Ramos (cell line): Measurements from ENCODE around the gene GRIK3.

Source experiments
- in situ Hi-C: fragments of 300-500 bp; cut with MboI; formaldehyde crosslinking; loops from one replicate; pipeline ENCODE4 v1.14.3; 2022; ENCODE audit warnings: low sequenced_read_pairs; ENCODE audit not compliant: unreplicated experiment

GRIK3 gene

GRCh38 chr1:36866169-36866814 is 168.0 kb downstream of the GRIK3 start:
- in situ Hi-C loops = no loop called here

GRCh38 chr1:36865602-36865900 is 168.8 kb downstream of the GRIK3 start:
- in situ Hi-C loops = no loop called here

DNA sequence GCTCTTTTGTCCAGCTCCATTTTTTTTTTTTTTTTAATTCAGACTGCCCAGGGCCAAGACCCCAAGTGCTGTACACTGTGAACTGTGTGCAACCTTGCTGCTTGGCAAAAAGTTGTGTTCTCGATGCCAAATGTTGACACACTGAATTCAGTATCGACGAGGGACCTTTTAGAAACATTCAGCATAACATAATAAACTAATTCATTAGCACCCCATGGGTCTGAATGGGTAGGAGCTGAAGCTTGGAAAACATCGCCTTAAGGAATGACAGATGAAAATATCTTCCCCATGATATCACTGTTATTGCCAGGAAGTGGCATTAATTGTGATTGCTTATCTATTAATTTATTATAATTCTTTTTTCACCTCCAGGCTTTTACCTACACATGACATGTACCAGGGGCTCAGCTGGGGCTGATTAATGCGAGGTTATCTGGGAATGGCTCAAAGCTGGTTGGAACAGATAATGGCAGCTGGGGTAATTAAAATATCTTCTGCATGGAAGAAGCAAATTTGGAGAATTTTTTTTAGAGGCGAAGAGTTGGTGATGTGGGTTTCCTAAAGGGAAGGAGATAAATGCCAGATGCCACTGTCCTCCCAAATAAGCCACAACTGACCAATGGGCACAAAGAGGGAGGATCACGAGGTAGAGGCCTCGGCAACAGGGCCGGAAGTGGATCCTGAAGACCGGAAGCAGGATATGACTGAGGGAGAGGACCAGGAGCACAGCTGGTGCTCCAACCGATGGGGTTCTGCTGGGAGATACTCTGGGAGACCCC is 169.3 kb downstream of the GRIK3 start:
- in situ Hi-C loops = no loop called here

GRCh38 chr1:36864182-36864822 is 170.0 kb downstream of the GRIK3 start:
- in situ Hi-C loops = no loop called here

- in situ Hi-C loops = no loop called here
Observed at GRCh38 chr1:36863500-36863899, 170.8 kb downstream of the GRIK3 start.

GRCh38 chr1:36863061-36863460 is 171.3 kb downstream of the GRIK3 start:
- in situ Hi-C loops = no loop called here

- in situ Hi-C loops = no loop called here
Observed at GRCh38 chr1:36861375-36861774, 172.9 kb downstream of the GRIK3 start.

GRCh38 chr1:36859926-36860325 is 174.4 kb downstream of the GRIK3 start:
- in situ Hi-C loops = no loop called here

DNA sequence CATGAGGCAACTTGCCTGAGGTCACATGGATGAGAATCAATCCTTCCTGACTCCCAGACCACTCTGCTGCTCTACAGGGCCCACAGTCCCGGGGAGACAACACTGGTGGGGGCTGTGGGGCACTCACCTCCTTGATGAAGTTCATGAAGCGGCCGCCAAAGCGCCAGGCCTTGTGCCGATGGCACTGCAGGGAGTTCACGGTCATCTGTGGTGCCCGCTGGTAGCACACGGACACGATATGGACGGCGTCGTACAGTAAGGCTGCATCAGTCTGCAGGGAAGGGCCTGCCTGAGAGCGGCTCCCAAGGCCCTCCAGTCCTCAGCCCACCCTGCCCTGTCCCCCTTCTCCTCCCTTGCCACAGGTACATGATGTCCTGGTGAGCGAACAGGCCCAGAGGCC is 175.3 kb downstream of the GRIK3 start:
- in situ Hi-C loops = no loop called here

GRCh38 chr1:36858553-36858952 is 175.8 kb downstream of the GRIK3 start:
- in situ Hi-C loops = no loop called here

GRCh38 chr1:36857754-36858153 is 176.6 kb downstream of the GRIK3 start:
- in situ Hi-C loops = no loop called here

DNA sequence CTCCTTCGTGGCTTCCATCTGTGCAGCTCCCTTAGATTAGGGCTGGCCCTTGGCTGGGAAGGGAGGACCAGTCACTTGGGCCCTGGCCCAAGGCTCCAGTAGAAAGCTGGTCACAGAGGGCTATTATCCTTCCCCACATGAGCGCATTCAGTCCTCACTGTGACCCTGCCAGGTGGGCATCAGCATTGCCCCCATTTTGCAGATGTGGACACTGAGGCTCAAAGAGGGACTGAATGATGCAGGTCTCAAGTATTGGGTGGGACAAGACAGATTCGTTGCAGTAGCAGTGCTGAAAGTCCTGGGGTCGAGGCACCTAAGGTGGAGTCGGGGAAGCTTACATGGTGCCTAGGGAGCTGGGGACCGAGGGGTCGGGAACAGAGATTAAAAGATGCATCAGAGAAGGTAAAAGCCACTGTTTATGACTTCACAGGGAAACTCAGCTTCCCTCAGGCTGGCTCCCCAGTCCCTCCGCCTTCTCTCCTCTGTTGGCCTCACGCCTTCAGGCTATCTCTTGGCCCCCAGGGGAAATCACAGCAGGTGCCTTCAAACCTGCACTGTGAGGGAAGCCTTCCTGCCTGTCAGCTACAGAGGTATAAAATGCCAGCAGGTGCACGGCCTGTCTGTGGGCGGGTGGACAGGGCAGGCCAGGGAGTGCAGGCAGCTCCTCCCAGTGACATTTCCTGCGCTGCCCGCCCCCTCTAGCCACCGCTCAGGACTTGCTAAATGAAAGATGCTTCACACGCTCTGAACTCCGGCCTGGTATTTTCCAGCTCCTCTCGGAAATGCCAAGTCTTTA is 178.4 kb downstream of the GRIK3 start:
- in situ Hi-C loops = no loop called here

GRCh38 chr1:36853638-36854037 is 180.7 kb downstream of the GRIK3 start:
- in situ Hi-C loops = no loop called here

DNA sequence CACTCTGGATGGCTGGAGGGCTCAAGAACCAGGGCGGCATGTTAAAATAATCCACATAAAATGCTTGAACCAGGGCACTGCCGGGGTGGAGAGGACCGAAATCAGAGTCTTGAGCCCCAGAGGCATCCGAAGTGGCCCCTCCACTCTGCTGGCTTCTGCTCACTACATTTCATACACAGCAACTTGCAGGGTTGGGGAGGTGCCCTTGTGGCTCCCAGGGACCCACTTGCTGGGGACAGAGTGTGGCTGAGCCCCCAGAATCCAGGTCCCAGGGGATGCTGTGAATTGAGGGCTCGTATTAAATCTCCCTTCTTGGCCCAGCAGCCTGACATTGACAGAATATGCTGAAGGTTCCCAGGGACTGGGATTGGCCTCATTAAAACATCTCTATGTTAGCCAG is 181.7 kb downstream of the GRIK3 start:
- in situ Hi-C loops = no loop called here

DNA sequence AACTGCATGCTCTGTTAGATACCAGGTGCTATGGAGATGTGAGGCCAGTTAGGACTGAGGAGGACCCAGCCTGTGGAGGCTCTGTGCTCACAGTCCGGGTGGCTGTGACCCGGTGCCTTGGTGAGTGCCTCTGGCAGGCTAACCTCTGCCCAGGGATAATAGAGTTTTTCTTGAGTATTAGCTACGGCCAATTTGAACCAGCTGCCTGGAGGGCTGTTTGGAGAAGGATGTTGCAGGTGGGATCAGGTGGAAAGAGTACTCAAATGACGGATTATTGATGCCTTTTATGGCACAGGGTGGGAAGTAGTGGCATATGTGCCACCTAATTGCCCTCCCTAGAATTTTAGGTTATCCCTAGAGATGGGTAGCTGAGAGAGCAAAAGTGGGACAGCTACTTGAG is 182.7 kb downstream of the GRIK3 start:
- in situ Hi-C loops = no loop called here

- in situ Hi-C loops = no loop called here
Observed at GRCh38 chr1:36851087-36851486, 183.2 kb downstream of the GRIK3 start.

GRCh38 chr1:36849956-36850355 is 184.4 kb downstream of the GRIK3 start:
- in situ Hi-C loops = no loop called here

DNA sequence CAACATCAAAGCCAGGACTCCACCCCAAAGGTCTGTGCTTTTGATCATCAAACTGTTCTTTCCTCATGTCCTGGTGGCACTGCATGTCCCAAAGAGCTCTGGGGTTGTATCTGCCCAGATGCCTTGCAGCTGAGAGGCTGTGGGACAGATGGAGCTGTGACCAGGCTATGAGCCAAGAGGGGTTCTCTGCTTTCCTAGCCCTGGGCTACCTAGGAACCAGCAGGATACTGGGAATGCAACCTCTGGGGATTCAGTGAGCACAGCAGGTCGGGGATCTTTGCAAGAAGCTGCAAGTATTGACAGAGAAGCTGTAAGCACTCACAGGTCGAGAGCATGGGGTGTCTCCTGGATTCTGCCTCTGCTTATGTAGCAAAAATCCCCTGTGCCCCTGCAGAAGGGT is 186.6 kb downstream of the GRIK3 start:
- in situ Hi-C loops = no loop called here

DNA sequence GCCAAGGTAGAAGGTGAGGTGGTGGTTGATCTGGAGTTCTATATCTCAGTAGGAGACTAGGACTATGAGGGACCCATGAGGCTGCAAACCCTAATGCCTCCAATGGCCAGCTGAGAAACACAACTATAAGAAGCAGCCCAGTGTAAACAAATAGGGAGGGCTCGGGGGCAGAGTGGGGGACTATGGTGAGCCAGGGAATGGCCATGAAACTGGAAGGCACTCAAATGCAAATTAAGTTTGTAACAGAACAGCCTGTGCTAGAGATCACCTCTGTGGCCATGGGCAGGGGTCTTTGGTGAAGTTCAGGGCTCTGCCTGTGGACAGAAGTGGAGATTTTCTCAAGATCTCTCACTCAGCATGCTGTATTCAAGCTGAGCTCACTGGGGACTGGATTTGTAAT is 187.1 kb downstream of the GRIK3 start:
- in situ Hi-C loops = no loop called here

DNA sequence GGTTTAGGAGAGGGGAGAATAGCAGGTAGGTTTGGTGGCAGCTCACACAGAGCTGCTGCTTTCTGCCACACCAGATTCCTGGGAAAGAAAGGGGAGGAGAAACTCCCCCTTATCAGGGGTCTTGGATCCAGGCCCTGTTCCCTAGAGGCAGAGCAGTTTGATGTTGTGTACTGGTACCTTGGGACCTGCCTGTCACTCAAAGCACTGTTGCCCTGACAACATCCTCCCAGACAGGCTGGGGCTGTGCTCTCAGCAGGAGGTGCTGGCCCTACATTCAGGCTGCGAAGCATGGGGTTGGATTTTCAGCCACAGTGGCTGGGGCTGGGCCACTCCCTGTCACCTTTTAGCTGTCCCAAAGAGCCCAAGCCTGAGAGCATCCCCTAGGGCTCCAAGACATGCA is 188.0 kb downstream of the GRIK3 start:
- in situ Hi-C loops = no loop called here

DNA sequence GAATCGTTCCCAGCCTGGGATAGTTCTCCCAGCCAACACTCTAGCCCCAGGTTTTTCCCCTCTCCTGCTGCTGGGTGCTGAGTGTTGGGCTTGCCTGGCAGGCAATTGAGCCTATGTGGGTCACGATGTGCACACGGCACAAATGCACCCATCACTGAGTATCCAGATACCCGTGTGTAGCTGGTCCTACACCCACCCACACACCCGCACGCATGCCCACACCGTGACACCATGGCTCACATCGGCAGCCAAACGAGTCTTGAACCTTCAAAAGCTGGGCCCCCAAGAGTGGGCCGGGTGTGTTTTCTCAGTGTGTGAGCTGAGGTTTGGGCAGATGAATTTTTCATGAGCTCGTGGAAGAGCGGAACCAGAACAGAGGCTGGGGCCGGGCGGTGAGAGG is 188.5 kb downstream of the GRIK3 start:
- in situ Hi-C loops = no loop called here
